ENCODE results near the gene MED12L. TPM values are rescaled to one million over a fixed set of nuclear protein-coding genes. Genes with fewer than 3 reads are reported as not detected.
"Not testable (repeated sequence)": the region's sequence is repeated elsewhere in the genome, so short reads cannot be mapped to it uniquely, and the experiment has no call there.

Gene MED12L
- polyA plus RNA-seq, 1 donor: 9.7 TPM

DNA sequence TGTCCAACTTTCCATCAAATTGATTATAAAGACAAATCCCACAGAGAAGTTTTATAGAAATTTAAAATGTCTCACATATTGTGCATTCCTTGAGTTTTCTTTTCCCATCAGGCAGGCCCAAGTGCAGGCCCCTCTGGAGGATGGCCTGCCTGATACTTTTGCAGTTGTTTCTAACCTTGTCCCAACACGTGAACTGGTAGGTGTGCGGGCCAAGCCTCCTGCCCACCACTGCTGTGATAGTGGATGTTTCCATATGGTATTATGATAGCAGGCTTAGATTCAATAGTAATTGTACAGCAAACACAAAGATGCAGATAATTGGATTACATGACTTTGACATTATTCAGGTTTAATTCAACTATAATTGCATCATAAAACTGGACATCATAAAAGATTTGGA, 297.6 kb downstream of the MED12L start:
- DNase-seq: no peak

DNA sequence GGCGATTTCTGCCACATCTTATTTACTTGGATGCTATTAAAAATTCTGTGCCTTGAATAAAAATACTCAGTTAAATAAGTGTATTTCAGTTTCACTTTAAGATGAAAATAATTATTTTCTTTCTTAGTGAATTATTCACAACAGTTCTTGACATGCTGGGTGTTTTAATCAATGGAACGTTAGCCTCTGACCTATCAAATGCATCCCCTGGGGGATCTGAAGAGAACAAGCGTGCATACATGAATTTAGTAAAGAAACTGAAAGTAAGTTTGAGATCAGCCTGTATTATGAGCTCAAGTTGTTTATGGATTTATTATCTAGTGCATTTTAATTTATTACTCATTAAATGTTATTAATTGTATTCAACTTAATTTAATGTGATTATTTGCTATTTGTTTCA, 298.5 kb downstream of the MED12L start:
- DNase-seq: no peak

DNA sequence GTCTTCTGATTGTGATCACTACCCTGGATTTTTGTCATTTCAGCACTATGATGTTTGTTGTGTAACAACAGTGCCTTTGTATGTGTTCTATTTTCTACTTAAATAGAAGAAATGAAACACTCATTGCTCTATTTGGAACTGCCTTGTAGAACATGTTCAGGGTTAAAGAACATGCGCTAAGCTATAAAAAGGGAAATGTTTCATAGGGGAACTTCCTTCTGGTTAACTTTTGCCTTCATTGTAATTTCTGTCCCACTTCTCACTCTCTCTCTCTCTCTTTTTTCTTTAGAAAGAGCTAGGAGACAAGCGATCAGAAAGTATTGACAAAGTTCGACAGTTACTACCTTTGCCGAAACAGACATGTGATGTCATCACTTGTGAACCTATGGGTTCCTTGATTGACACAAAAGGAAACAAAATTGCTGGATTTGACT, 299.3 kb downstream of the MED12L start, which contains the start of gene P2RY12:
TSS of gene P2RY12 (minus strand) at position 13 of the 434 bp plus-strand sequence. CDS start 45,908 bp downstream, outside the sequence.
- DNase-seq: no peak

DNA sequence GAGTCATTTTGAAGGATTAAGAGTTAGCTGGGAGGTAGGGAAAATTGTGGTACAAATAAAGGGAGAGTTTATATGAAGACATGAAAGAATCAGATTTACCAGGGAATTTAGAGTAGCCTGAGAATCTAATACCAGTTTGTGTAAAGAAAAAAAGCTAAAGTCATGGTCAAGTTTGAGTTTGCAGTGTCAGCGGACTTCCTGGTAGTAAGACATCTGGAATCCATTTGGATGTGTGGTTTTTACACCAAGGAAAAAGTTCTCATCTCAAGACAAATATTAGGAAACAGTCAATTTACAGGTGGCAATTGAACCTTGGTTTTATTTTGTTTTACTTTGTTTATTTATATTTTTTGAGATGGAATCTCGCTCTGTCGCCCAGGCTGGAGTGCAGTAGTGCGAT, 300.6 kb downstream of the MED12L start:
- no peak for DNase-seq

DNA sequence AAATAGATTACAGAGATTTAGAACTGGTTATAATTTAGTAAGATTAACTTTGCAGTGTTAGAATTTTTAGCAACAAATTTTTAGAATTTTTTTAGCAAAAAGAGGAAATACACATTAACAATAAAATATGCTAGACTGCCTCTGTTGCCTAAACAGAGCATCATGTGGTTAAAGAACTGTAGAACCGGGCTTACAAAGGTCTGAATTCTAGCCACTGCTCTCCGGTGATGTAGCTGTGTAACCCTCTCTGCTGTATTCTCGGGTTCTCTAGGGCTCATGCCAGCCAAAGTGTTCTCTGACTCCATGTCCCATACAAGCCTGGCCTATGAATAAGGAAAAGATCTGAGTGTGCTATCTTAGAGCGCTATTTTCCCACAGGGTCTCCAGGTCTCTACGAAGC, 302.0 kb downstream of the MED12L start:
- no peak for DNase-seq

DNA sequence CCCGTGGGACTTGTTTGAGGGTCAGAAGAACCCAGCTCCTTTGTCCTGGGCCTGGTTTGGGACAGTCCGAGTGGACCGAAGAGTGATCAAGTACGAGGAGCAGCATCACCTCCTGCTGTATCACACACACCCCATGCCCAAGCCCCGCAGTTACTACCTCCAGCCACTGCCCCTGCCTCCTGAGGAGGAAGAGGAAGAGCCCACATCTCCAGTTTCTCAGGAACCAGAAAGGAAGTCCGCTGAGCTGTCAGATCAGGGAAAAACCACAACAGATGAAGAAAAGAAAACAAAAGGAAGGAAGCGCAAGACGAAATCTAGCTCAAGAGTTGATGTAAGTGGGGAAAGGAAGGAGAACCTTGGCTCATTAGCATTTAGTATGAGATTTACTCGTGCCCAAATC, 302.4 kb downstream of the MED12L start:
- DNase-seq: no peak

DNA sequence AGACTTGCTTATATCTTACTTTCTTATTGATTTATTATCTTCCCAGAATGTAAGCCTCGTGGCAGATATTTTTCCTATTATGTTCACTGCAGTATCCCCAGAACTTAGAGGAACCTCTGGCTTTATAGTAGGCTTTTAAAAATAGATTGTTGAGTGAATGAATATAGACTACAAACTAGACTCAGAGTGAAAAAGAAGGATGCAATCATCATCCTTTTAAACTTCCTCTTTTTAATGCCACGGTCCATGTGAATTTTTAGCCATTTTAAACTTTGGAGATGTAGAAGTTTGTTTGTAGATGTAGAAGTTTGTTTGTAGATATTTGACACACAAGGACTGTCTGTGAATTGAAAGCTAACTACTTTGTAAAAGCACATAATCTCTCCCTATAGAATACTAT, 306.3 kb downstream of the MED12L start:
- no peak for DNase-seq

DNA sequence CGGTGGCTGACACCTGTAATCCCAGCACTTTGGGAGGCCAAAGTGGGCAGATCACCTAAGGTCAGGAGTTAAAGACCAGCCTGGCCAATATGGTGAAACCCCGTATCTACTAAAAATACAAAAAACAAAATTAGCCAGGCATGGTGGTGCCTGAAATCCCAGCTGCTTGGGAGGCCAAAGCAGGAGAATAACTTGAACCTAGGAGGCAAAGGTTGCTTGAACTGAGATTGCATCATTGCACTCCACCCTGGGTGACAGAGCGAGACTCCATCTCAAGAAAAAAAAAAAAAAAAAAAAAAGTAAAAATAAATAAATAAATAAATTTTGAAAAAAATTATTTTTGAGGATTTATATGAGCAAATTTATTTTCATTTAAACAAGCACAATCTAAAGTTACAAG, 306.7 kb downstream of the MED12L start:
- not testable (repeated sequence) for DNase-seq

DNA sequence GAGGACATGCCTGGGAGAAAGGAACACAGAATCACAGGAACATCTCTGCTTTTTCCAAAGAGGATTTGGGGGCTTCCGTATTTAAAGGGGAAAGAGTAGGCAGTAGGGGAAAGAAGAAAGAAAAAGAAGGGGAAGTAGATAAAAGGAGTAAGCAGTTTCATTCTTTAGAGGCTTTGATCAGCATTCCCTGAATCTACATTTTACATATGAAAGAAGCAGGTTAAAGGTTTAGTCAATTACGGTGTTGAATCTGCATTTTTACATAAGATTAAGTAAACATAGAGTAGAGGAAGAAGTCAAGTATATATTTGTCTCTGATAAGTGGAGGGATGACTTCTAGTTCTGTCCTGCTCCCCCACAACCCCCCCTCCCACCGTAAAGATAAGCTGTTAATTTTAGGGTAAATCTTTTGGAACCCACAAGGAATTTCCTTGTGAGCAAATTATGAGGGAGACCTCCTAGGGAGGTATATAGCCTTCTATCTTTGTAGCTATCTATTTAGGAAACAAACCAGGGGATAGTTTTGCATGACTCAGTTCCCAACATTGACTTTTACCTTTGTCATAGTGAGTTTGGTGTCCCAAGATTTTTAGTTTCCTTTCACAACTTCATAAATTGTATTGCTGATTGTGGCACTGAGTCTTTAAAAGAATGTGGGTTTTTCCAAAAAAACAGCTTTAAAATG, 307.8 kb downstream of the MED12L start:
- no peak for DNase-seq

DNA sequence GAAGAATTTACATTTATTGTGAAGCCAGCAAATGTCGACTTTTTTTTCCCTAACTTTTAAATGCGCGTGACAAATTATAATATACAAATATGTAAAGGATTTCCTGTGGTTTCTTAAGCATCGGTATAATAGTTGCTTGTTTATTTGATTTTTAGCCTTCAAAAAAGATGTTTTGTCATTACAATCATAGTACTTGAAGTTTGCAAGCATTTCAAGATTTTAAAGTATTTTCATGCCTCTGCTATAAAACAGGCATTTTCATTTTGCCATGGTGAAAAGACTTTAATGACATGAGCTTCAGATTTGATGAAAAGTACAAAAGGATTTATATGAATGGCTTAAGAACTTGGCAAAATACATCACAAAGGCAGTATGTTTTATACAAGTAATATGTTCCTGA, 308.5 kb downstream of the MED12L start:
- no peak for DNase-seq

DNA sequence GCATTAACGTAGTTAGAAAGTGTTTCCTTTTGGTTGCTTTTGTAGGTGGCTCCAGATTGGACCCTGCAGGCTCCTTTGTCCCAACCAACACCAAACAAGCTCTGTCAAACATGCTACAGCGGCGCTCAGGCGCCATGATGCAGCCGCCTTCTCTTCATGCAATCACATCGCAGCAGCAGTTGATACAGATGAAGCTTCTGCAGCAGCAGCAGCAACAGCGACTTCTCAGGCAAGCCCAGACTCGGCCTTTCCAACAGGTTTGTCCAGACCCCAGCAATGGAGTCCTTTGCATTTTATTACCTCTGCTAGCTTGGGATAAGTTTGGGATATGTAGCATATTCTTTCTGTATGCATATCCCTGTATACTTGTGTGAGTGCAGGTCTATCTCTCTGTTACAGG, 309.1 kb downstream of the MED12L start:
- DNase-seq: no peak

DNA sequence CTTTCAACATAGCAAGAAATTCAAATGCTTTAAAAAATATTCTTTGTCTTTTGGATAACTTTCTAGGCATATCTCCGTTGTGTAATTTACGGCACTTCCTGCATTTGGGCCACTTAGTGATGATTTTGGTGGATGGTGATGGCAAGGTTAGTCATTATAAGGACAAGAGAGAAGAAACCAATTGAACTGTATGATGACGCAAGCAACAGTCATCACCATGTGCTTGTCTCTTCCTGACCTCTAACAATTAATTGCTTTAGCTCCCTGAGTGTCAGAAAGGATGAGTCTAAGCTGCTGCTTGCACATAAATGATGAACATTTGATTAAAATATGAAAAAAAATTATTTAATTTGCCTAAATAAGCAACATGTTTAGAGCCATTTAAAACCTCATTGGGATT, 310.3 kb downstream of the MED12L start:
- no peak for DNase-seq

DNA sequence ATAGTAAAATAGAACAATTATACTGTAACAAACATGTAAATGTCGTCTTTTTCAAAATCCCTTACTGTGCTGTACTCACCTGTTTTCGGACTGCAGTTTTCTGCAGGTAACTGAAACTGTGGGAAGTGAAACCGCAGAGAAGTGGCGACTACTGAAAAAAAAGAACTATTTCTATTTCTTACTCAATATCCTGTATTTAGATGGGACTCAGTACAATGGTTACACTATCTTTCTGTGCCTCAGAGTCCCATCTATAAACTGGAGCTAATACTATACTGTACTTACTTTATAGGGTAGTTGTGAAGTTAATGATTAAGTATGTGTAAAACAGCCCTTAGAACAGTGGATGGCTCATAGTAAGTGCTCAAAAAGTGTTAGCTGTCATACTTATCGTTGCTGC, 313.4 kb downstream of the MED12L start:
- no peak for DNase-seq

DNA sequence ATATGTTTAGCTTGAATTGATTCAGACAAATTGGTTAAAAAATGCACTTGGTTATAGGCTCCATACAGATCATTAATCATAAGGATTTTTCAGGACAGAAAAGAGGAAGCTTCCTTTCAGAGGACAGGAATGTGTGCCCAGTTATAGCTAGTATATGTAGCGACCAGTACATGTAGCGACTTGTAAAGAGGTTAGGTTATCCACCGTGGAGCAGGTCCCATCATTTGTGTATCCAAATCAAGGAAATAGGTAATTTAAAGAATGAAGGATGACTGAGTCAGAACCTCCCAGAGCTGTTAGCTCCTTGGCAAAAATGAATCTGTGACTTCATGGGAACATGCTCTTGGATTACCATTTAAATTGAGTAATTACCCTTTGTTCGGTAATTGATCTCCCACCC, 314.9 kb downstream of the MED12L start:
- no peak for DNase-seq

DNA sequence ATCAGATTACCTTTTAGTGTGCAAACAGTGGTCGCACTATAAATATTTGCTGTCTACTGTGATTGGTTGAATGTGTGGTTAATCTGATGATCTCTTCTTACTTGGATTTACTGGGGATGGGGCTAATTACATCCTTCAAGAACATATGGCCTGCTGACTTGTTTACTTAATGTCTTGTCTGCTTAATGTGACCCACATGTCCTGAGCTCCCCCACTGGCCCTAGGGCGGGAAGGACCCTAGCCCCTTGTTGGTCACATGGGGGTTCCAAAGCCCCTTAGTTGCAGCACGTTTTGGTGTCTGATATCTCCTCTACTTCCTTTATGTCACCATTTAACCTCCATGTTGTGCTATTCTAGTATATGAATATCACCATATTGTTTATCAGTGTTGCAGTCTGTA, 316.9 kb downstream of the MED12L start:
- no peak for DNase-seq

DNA sequence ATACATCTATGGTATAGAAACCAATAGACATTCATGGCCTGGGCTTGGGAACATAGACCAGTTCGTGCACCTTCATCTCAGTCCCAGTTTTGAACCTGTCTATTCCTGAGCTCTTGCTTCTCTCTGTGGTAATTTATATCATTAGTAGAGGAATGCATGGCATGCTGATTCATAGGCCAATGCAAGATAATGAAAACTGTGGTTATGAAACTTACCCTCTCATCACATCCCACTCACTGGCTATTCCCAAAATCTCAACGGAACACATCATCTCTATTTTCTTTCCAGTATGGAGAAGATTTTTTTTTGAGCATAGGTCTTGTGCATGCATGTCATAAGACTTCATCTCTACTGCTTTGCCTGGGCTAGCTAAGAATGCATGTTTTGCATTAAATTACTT, 317.8 kb downstream of the MED12L start:
- no peak for DNase-seq

DNA sequence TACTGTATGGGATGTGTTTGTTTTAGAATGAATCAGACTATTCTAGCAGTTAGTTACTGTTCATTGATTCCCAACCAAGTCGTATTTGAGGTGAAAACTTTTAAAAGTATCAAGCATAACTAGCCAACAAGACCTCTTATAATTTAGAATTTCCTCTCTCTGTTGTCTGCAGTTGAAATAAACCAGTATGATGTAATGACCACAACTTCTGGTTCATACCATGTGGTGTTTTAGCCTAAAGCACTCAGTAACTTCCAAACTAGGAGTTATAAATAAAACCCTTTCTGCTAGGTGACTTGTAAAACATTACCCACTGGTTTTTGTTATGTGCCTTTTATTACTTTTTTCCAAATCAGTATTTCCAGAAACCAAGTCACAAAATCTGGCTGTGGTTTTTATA, 318.9 kb downstream of the MED12L start:
- DNase-seq: no peak

DNA sequence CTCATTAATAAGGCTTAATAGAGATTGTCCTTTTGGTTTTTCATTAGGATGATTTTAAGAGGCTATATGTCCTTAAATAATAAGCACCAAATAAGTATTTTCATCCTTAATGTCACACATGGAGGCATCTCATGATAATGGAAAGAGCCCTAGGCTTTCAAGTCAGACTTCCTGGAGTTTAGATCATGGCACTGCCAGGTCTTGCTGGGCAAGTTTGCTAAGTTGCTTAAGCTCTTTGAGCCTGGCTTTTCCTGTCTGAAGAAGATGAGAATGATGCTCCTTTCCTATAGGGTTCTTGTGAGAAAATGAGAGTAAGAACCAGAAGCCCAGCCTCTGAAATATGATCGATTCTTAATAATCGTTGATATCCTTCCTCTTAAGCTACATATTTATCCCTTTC, 322.5 kb downstream of the MED12L start:
- no peak for DNase-seq

DNA sequence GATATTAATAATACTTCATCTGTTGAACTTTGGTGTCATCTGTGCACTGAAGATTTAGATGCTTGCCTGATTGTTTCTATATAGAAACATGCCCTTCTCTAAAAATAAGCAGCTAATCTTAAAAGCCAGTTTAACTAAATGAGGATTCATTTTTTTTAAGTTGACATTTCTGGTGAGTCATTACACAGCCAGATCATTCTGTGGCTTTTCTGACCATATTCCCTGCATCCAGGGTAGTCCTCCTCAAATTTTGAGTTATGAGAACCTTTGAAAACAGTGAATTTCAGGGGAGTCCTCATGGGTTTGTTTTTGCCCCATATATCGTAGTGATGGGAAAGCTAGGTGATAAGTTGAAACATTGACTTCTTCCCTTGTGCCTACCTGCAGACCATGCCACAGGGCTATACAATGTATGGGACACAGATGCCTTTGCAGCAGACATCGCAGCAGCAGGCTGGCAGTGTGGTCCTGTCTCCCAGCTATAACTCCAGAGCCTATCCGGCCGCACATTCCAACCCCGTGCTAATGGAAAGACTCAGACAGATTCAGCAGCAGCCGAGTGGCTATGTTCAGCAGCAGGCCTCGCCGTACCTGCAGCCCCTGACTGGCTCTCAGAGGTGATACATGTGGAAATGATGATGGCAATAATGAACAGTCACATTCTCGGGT, 325.6 kb downstream of the MED12L start:
- DNase-seq: no peak

DNA sequence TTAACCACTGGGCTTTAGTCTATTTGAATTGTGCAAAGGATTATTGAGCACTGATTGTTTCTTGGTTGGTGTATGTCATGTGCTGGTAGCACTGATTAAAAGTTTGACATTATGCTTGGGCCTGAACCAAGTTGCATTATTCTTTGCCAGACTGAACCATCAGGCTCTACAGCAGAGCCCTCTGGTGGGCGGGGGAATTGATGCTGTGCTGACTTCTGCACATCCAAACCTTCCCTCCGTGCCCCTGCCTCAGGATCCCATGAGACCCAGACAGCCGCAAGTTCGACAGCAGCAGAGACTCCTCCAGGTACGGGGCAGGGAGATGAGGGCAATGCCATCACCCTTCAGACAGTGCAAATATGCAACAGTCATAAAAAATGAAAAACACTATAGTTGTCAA, 327.5 kb downstream of the MED12L start:
- DNase-seq: no peak

DNA sequence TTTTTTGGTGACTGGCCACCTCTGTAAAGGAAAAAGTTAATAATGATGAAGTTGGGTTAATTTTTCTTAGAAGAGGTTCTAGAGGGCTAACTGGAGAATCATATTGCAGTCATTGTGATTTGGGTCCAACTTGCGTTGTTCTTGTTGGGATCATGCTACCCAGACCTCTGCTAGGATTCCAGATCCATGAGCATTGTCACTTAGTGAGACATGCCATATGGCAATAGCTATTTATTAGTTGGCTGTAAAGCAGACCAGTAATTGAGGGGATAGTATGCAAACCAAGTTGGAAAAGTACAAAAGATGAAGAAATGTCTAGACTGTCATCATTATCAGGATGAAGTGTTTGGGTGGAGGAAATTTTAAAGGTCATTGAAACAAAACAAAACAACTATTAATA, 329.8 kb downstream of the MED12L start:
- DNase-seq: no peak

DNA sequence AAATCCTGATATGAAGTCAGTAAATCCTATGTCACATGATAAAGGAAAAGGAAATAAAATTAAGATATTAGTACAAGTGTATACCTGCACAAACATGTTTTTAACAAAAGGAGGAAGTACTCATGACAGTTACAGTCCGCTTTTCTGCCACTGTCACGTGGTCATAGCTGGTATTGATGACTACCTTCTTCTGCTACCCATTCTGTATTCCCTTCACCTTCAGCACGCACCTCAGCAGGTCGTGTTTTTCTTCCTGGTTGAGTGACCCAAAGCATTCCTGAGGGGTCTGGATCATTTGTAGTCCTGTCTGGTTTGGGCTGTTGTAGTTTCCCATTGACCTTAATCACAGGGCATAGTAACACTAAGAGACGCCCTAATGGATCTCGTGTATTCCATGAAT, 334.3 kb downstream of the MED12L start:
- DNase-seq: no peak

DNA sequence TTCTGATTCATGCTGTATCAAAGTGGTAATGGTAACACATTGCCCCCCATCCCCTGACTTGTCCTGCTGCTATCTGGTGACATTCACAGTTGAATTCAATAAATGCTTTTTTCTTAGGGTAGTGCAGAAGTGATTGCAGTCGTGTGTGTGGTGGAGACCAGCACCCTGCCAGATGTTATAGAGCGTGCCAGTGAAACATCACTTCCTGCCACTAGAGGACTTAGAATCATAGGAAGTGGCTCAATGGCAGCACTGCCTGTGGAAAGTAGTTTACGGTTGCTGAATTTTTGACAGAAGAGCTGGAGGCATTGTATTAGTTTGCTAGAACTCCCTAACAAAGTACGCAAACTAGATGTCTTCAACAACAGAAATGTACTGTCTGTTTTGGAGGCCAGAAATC, 336.5 kb downstream of the MED12L start:
- no peak for DNase-seq

DNA sequence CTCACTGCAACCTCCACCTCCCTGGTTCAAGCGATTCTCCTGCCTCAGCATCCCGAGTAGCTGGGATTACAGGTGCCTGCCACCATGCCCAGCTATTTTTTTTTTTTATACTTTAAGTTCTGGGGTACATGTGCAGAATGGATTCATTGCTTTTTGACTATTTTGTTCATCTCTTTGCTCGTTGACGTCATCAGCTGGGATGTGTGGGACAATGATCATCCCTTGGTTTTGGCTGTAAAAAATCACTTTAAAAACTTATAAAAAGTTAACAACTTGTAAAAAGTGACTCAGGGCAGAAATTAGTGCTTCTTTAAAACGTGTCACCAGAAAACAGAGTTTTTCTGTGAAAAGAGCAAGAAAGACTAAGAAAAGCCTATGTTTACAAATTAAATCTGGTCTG, 337.6 kb downstream of the MED12L start:
- DNase-seq: no peak
